Uterus (tissue), 2 donors: ENCODE results near the gene SLC7A14.

Experiments
- CTCF ChIP-seq, 4 experiments: fragments of 200-600 bp in 2 of 4; fragments of 450-650 bp in 2 of 4; sonication (generic) in 2 of 4; IDR thresholded peaks; one replicate each; pipeline ENCODE4 v1.5.1; 2016 to 2019; ENCODE audit warnings: antibody characterized with exemption in 4 of 4, mild to moderate bottlenecking in 2 of 4, moderate library complexity in 1 of 4
- POLR2A ChIP-seq, 2 donors: fragments of 450-650 bp; IDR thresholded peaks; one replicate each; pipeline ENCODE4 v1.6.1; 2016; ENCODE audit warnings: antibody characterized with exemption in 2 of 2, mild to moderate bottlenecking in 1 of 2, moderate library complexity in 1 of 2

GRCh38 chr3:170419557-170420087 is 166.3 kb downstream of the SLC7A14 start:
- TF ChIP-seq POLR2A (IDR thresholded peaks at IDR 0.05): no peak
- no peak for TF ChIP-seq CTCF (IDR thresholded peaks at IDR 0.05)
